ENCODE measurements around the gene AVP. TPM values are rescaled to one million over a fixed set of nuclear protein-coding genes. Genes with fewer than 3 reads are reported as not detected.

The AVP gene
- polyA plus RNA-seq, 5 donors: not detected

DNA sequence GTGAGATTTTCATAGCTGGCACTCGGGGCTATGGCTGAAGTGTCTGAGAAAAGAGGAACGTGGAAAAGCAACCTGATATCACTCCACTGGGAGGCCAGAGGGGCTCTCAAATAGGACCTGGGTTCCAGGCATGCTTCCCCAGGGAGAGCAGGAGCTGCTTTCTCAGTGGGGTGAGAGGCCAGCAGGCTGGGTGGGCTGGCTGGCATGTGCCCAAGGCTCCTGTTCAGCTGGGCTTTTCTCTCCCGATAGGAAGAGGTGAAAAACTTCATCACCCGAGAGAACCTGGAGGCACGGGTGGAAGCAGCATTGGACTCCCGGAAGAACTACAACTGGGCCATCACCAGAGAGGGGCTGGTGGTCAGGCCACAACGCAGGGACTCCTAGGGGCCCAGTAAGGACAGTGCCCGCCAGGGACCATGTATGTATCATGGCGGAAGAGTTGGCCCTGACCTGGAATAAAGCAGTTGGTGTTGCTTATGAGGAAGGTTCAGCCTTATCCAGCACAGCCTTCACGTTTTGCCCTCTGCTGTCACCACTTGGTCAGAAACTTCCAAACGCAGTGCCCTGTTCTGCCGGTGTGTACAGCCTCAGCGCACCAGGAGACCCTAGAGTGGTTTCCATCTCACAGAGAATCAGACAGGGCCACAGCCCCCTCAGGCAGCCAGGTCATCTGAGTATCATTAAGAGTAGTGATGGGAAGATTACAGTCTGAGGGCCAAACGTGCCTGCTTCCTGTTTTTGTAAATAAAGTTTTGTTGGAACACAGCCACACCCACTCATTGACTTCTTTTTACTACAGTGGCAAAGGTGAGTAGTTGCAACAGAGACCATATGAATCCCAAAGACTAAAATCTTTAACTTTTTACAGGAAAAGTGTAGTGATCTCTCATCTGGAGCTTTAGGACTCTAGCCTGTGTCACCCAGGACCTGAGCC is 36.8 kb downstream of the AVP start:
- DNase-seq: no peak

DNA sequence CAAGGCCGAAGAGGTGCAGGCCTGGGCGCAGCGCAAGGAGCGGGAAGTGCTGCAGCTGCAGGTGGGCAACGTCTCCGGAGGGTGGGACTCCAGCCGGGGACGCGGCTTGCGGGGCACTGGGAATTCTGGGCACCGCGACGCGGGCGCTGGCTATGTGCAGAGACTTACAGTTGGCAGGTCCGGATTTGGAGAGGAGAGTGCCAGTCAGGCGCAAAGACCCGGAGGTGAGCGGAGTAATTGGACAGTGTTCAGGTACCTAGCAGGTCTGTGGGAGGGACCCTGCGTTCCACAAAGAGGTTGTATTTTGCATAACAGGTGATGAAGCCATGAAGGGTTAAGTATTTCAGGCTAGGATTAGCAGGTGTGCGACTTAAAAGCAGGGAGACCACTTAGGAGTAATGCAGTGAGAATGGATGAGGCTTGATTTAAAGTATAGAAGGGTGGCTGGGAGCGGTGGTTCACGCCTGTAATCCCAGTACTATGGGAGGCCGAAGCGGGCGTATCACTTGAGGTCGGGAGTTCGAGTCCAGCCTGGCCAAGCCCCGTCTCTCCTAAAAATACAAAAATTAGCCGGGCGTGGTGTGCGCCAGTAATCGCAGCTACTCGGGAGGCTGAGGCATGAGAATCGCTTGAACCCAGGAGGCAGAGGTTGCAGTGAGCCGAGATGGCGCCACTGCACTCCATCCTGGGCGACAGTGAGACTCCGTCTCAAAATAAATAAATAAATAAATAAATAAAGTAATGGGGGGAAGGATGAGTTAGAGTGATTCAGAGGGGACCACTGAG is 37.7 kb downstream of the AVP start:
- peak in 1 of 2 donors; percentile 23 for DNase-seq

- peak; percentile 88 to 93 for DNase-seq
Observed at GRCh38 chr20:3045816-3046676, 38.5 kb downstream of the AVP start, which contains the start of gene MRPS26. Gene MRPS26, plus strand, starts transcription at chr20:3046052. Its CDS starts 17 bp downstream, at chr20:3046069.

- no peak for DNase-seq
Observed at GRCh38 chr20:3045042-3045815, 39.3 kb downstream of the AVP start.

DNA sequence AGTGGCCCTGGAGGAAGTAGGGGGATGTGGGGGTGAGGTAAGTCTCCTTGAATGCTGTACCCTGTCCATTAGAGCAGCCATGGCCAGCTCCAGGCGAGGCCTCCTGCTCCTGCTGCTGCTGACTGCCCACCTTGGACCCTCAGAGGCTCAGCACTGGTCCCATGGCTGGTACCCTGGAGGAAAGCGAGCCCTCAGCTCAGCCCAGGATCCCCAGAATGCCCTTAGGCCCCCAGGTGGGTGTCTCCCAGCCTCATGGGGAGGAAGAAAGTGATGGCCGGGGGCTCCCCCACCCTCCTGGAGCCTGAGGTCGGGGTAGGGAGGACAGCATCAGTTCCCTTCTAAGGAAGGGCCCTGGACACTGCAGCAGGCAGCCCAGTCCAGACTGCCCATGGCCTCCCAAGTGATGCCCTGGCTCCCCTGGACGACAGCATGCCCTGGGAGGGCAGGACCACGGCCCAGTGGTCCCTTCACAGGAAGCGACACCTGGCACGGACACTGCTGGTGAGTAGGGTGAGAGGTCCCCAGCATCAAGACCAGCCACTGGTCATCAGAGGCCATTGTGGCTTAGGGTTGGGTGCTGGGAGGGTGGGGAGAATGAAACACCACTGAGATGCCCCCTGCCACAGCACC is 40.1 kb downstream of the AVP start:
- no peak for DNase-seq

DNA sequence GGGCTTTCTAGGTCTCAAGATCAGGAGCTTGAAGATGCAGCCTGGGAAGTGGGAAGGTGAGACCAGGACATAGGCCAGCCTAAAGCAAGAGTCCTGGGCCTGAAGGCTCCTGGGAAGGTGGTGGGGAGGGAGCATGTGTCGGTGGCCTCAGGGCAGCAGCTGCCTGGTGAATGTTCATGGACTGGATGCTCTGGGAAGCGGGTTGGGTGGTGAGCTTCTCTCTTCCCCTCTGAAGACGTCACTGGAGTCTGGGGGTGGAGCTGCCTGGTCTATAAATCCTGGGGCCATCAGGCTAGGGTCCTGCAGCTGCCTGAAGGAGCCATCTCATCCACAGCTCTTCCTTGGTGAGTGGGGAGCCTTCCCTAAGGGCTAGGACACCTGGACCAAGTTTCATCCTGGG is 41.2 kb downstream of the AVP start, which contains the start of gene GNRH2:
GNRH2 (plus strand) TSS at position 301 of the 400 bp plus-strand sequence. CDS start 793 bp downstream, outside the sequence.
- DNase-seq: no peak

DNA sequence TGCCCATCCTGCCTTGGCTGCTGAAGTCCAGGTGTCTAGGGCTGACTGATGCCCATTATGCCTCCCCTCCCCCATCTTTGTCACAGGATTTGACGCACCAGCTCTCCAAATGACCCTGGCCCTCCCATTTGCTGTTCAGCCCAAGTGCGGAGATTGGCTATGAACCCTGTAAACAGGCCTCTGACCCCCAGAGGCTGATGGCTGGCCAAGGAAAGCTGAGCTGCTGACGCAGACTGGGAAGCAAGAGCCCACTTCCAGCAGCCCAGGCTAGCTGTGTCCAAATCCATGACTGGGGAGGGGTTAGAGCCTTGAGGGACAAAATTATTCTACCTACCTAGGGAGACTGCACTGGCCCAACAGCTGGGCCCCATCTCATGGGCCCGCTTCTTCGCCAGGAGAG is 41.9 kb downstream of the AVP start:
- DNase-seq: peak; percentile 40 to 46

DNA sequence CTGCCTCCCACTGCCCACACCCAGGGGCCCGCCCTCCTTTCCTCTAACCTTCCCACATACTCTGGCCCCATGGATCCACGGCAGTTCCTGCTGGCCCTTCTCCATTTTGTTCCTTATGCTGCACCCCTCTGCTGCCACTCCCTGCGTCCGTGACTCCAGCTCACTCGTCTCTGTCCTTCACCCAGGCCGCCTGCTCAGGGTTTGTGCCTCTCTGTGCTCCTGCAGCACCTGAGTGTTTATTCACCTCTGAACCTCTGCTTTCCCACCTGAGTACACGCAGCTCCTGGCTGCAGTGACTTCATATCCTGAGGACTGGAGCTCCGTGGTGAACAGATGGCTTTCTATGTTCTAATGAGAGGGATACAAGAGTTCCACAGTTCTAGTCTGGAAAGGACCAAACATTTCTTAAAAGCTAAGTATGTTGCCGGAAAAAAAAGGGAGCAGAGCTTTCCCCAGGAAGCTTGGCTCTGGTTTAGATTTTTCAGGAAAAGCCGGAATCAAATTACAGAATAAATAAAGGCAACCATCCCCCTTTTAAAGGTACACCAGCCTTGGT is 42.6 kb downstream of the AVP start:
- peak; percentile 32 to 34 for DNase-seq

- DNase-seq: no peak
Observed at GRCh38 chr20:3040086-3040485, 44.4 kb downstream of the AVP start.

GRCh38 chr20:3039426-3039825 is 45.1 kb downstream of the AVP start:
- DNase-seq: no peak

DNA sequence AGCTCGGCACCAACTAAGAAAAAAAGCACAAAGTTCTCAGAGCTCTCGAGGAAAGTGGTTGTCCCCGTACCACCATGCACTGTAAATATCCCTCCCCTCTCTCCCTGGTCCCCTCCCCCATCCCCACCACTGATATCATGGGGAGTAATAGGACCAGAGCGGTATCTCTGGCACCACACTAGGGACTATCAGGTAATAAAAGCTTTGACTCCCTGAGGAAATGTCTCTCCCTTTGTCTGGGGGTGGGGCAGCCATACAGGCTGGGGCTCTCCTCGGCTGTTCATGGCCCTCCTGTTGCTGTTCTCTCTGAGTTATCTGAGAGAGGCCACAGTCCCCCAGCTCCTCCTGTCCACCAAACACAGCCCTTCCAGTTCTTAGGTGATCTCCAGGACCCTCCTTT is 46.1 kb downstream of the AVP start:
- DNase-seq: no peak

DNA sequence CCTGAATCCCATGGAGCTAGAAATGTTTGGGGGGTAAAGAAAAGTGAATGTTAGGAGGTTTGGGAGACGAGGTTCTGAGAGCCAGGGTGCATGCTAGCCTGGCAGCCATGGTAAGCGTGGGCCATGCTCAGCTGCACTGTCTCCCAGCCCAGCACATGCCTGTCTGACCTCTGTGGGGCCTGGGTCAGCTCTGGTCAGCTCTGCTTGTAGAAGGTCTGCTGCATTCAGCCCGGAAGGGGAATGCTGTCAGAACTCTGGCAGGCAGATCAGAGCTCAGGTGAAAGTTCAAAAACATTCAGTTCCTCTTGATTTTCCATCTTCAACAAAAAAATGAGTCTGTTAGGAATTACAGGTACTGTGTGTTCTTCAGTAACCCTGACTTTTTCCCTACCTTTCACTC is 46.9 kb downstream of the AVP start:
- DNase-seq: no peak

DNA sequence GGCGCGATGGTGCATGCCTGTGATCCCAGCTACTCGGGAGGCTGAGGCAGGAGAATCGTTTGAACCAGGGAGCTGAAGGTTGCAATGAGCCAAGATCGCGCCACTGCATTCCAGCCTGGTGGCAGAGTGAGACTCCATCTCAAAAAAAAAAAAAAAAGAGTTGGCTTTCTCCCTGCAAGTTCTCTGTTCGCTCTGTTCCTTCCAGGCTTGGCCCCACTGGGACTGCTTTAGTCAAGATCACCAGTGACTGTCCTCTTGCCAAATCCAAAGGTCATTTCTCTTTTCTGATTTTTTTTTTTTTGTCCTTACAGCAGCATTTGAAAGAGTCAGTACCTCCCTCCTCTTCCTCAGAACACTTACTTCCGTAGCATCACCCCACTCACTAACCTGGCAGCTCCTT is 51.9 kb downstream of the AVP start:
- no peak for DNase-seq

Other genes with a start within 250 kb of the AVP start
- 10 to 100 TPM; 41.5 to 68.8 (median 61.8) TPM for gene PCED1A, start 244.1 kb downstream of the AVP start, polyA plus RNA-seq (ENCODE audit: insufficient read depth in 1 of 5, insufficient read length in 5 of 5, low replicate concordance in 1 of 5)
- 10 to 100 TPM; 30.5 to 40.2 (median 35.7) TPM for gene VPS16, start 244.0 kb downstream of the AVP start, polyA plus RNA-seq (ENCODE audit: insufficient read depth in 1 of 5, insufficient read length in 5 of 5, low replicate concordance in 1 of 5)
- gene PTPRA, start 211.2 kb downstream of the AVP start, polyA plus RNA-seq (ENCODE audit: insufficient read depth in 1 of 5, insufficient read length in 5 of 5, low replicate concordance in 1 of 5): 10 to 100 TPM; 74.5 to 98.7 (median 92.2) TPM
- gene GNRH2, start 41.1 kb downstream of the AVP start, polyA plus RNA-seq (ENCODE audit: insufficient read depth in 1 of 5, insufficient read length in 5 of 5, low replicate concordance in 1 of 5): under 1 TPM; 0.31 to 0.63 (median 0.50) TPM
- gene MRPS26, start 38.7 kb downstream of the AVP start, polyA plus RNA-seq (ENCODE audit: insufficient read depth in 1 of 5, insufficient read length in 5 of 5, low replicate concordance in 1 of 5): 10 to 100 TPM; 34.1 to 70.1 (median 46.3) TPM
- gene OXT, start 13.1 kb downstream of the AVP start, polyA plus RNA-seq (ENCODE audit: insufficient read depth in 1 of 5, insufficient read length in 5 of 5, low replicate concordance in 1 of 5): not detected
- 10 to 100 TPM; 10.4 to 15.2 (median 12.3) TPM for gene FASTKD5, start 75.1 kb upstream of the AVP start, polyA plus RNA-seq (ENCODE audit: insufficient read depth in 1 of 5, insufficient read length in 5 of 5, low replicate concordance in 1 of 5)
- 10 to 100 TPM in 1 of 5 donors, 1 to 10 TPM in 4; 8.5 to 11.1 (median 9.2) TPM for gene UBOX5, start 75.1 kb upstream of the AVP start, polyA plus RNA-seq (ENCODE audit: insufficient read depth in 1 of 5, insufficient read length in 5 of 5, low replicate concordance in 1 of 5)
- gene LZTS3, start 88.8 kb upstream of the AVP start, polyA plus RNA-seq (ENCODE audit: insufficient read depth in 1 of 5, insufficient read length in 5 of 5, low replicate concordance in 1 of 5): 10 to 100 TPM in 2 of 5 donors, 1 to 10 TPM in 3; 7.4 to 12.0 (median 8.3) TPM
- 10 to 100 TPM; 38.9 to 56.6 (median 50.9) TPM for gene DDRGK1, start 120.0 kb upstream of the AVP start, polyA plus RNA-seq (ENCODE audit: insufficient read depth in 1 of 5, insufficient read length in 5 of 5, low replicate concordance in 1 of 5)
- gene ITPA, start 124.8 kb upstream of the AVP start, polyA plus RNA-seq (ENCODE audit: insufficient read depth in 1 of 5, insufficient read length in 5 of 5, low replicate concordance in 1 of 5): 10 to 100 TPM; 33.9 to 71.5 (median 50.4) TPM
- 1 to 10 TPM in 2 of 5 donors, under 1 TPM in 3; 0.74 to 1.3 (median 0.86) TPM for gene SLC4A11, start 154.5 kb upstream of the AVP start, polyA plus RNA-seq (ENCODE audit: insufficient read depth in 1 of 5, insufficient read length in 5 of 5, low replicate concordance in 1 of 5)